Smooth muscle cell of the umbilical artery (primary cell): ENCODE results near the gene DLX3. TPM values are rescaled to one million over a fixed set of nuclear protein-coding genes. Genes with fewer than 3 reads are reported as not detected.

ENCODE experiments used
- total RNA-seq: library from RNA; depleted of rRNA; stranded (reverse); fragments of >200 nt; gene quantifications from 2 replicates; pipeline ENCODE4 v1.2.3, GENCODE V29; 2014

DLX3 gene
- total RNA-seq = not detected in 2 replicates

DNA sequence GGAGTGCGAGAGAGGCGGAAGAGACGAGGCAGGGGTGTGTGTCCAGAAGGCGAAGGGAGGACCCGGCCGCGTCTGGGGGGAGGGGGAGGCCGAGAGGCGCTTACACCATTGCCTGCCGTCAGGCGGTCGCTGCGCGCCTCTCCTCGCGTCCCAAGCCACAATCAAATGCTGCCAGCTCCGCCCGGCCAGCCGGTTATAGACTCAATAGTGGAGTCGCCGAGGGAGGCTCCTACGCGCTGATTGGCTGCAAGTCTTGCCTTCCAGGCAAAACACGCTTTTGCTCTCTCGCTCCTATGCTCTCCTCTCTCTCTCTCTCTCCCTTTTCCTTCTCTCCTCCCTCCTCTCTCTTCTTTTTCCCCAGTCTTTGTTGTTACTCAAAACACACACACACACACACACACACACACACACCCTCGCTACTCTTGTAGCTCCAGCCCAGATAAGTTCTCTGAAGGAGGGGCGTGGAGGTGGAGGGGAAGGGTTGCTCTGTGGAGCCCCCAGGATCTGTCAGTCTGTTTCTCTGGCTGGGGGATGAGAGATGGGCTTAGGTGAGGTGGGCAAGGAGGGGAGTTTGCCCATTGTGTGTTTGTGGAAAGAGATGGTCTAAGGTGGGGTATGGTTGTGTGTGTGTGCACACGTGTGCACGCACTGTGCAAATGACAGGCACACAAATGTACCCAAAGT, at the start of gene DLX3:
Gene DLX3 (minus strand): TSS at position 170 of the 684 bp plus-strand sequence. CDS start 226 bp downstream, outside the sequence.

DNA sequence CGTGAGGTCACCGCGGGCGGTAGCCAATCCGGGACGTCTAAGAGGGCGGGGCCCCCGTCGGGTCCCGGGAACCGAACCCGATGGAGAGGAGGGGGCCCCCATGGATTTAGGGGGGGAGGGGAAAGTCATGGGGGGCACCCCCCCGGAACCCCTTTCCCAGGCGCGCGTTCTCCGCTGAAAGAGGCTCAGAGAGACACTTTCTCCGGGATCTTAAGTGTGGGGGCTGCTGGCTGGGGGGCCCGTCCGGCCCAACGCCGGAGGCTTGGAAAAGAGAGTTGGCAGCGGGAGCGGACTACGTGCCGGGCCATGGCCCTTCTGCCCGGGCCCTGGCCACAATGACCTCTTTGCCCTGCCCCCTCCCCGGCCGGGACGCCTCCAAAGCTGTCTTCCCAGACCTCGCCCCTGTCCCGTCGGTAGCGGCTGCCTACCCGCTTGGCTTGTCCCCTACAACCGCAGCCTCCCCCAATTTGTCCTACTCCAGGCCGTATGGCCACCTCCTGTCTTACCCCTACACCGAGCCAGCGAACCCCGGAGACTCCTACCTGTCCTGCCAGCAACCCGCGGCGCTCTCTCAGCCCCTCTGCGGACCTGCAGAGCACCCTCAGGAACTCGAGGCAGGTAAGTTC, 25.8 kb downstream of the DLX3 start, which contains the start of gene DLX4:
Gene DLX4 (plus strand): TSS at position 57 of the 626 bp plus-strand sequence. CDS start 279 bp downstream, at position 336.

Other genes with a start within 250 kb of the DLX3 start
- gene FAM117A, start 231.1 kb downstream of the DLX3 start, total RNA-seq = 3.9 and 4.0 TPM in 2 replicates
- gene KAT7, start 206.5 kb downstream of the DLX3 start, total RNA-seq = 19.9 and 37.0 TPM in 2 replicates
- gene TAC4, start 147.2 kb downstream of the DLX3 start, total RNA-seq = not detected in 2 replicates
- gene DLX4, start 26.0 kb downstream of the DLX3 start, total RNA-seq = not detected in 2 replicates
- gene ITGA3, start 60.9 kb upstream of the DLX3 start, total RNA-seq = 114 and 588 TPM in 2 replicates
- gene PDK2, start 100.1 kb upstream of the DLX3 start, total RNA-seq = 13.1 and 16.1 TPM in 2 replicates
- gene SAMD14, start 134.9 kb upstream of the DLX3 start, total RNA-seq = 5.3 and 6.6 TPM in 2 replicates
- 29.4 and 36.7 TPM in 2 replicates for gene PPP1R9B, start 155.5 kb upstream of the DLX3 start, total RNA-seq
- 1.5 and 2.1 TPM in 2 replicates for gene SGCA, start 170.8 kb upstream of the DLX3 start, total RNA-seq
- 2,683 and 6,310 TPM in 2 replicates for gene COL1A1, start 206.4 kb upstream of the DLX3 start, total RNA-seq